Measurements from ENCODE around the gene SHFL.
A peak's percentile ranks its signal among the peaks of the same experiment; 100 is the strongest.

The SHFL gene

GRCh38 chr19:10112895-10113591 is 26.9 kb downstream of the SHFL start:
- H3K36me3 ChIP-seq (ENCODE audit: control insufficient read depth, low read depth, low read length) = peaks cover 59% of the 10 kb centered on the region
- H3K9ac ChIP-seq (ENCODE audit: low read length) = no peak overlapping the region
- H3K27ac ChIP-seq (ENCODE audit: low read length) = no peak overlapping the region
- H3K9me3 ChIP-seq (ENCODE audit: control insufficient read depth, low read depth, low read length) = no peaks in the 10 kb centered on the region
- peaks cover 4% of the 10 kb centered on the region for H3K4me1 ChIP-seq (ENCODE audit: control insufficient read depth, low read depth, low read length)
- no peaks in the 10 kb centered on the region for H3K27me3 ChIP-seq (ENCODE audit: control insufficient read depth, insufficient read depth, low read length)
- H3K4me3 ChIP-seq (ENCODE audit: low read length) = no peak overlapping the region

DNA sequence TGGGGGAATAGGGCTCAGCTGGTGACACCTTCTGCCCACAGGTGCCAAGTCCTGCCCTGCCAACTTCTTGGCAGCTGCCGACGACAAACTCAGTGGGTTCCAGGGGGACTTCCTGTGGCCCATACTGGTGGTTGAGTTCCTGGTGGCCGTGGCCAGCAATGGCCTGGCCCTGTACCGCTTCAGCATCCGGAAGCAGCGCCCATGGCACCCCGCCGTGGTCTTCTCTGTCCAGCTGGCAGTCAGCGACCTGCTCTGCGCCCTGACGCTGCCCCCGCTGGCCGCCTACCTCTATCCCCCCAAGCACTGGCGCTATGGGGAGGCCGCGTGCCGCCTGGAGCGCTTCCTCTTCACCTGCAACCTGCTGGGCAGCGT is 27.5 kb downstream of the SHFL start:
- Histone ChIP-seq H3K9me3 (ENCODE audit: control insufficient read depth, low read depth, low read length) (no peaks in the 10 kb centered on the region), H3K27me3 (ENCODE audit: control insufficient read depth, insufficient read depth, low read length) (no peaks in the 10 kb centered on the region), H3K27ac (ENCODE audit: low read length) (no peak overlapping the region), H3K36me3 (ENCODE audit: control insufficient read depth, low read depth, low read length) (peaks cover 56% of the 10 kb centered on the region), H3K9ac (ENCODE audit: low read length) (no peak overlapping the region), H3K4me3 (ENCODE audit: low read length) (no peak overlapping the region), H3K4me1 (ENCODE audit: control insufficient read depth, low read depth, low read length) (peaks cover 4% of the 10 kb centered on the region)

DNA sequence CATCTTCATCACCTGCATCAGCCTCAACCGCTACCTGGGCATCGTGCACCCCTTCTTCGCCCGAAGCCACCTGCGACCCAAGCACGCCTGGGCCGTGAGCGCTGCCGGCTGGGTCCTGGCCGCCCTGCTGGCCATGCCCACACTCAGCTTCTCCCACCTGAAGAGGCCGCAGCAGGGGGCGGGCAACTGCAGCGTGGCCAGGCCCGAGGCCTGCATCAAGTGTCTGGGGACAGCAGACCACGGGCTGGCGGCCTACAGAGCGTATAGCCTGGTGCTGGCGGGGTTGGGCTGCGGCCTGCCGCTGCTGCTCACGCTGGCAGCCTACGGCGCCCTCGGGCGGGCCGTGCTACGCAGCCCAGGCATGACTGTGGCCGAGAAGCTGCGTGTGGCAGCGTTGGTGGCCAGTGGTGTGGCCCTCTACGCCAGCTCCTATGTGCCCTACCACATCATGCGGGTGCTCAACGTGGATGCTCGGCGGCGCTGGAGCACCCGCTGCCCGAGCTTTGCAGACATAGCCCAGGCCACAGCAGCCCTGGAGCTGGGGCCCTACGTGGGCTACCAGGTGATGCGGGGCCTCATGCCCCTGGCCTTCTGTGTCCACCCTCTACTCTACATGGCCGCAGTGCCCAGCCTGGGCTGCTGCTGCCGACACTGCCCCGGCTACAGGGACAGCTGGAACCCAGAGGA is 28.0 kb downstream of the SHFL start:
- no peak overlapping the region for H3K27ac ChIP-seq (ENCODE audit: low read length)
- H3K9me3 ChIP-seq (ENCODE audit: control insufficient read depth, low read depth, low read length) = no peaks in the 10 kb centered on the region
- no peak overlapping the region for H3K4me3 ChIP-seq (ENCODE audit: low read length)
- H3K27me3 ChIP-seq (ENCODE audit: control insufficient read depth, insufficient read depth, low read length) = no peaks in the 10 kb centered on the region
- peaks cover 52% of the 10 kb centered on the region for H3K36me3 ChIP-seq (ENCODE audit: control insufficient read depth, low read depth, low read length)
- no peak overlapping the region for H3K9ac ChIP-seq (ENCODE audit: low read length)
- peaks cover 4% of the 10 kb centered on the region for H3K4me1 ChIP-seq (ENCODE audit: control insufficient read depth, low read depth, low read length)

DNA sequence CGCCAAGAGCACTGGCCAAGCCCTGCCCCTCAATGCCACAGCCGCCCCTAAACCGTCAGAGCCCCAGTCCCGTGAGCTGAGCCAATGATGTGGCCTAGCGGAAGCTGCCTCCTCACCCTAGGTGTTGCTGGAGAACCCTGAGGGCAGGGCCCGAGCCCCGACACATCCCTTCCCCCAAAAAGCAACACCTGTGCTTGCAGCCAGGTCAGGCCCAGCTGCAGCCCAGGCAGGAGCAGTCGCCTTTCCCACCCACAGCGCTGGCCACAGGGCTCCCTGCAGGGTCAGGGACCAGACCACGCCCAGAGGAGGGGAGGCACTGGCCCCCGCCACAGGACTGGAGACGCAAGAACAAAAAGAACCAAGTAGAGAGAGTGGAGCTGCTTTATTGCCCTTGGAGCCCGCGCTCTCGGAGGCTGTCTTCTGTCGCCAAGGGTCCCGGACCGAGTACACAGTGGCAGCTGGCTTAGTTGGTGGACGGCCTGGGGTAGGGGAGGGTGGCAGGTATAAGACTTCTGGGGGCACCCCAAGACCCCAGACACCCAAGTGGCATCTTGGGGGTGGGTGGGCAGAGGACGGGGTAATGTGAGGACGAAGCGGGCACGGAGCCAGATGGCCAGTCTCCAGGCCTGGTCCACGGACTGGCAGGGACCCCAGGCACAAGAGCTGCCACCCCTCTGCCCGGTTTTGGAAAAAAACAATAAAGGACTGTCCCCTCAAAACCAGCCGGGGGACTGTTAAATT is 28.7 kb downstream of the SHFL start:
- Histone ChIP-seq H3K36me3 (ENCODE audit: control insufficient read depth, low read depth, low read length) (peaks cover 45% of the 10 kb centered on the region), H3K9ac (ENCODE audit: low read length) (no peak overlapping the region), H3K9me3 (ENCODE audit: control insufficient read depth, low read depth, low read length) (no peaks in the 10 kb centered on the region), H3K27ac (ENCODE audit: low read length) (no peak overlapping the region), H3K27me3 (ENCODE audit: control insufficient read depth, insufficient read depth, low read length) (no peaks in the 10 kb centered on the region), H3K4me3 (ENCODE audit: low read length) (no peak overlapping the region), H3K4me1 (ENCODE audit: control insufficient read depth, low read depth, low read length) (peaks cover 4% of the 10 kb centered on the region)

GRCh38 chr19:10115392-10116084 is 29.4 kb downstream of the SHFL start:
- H3K4me3 ChIP-seq (ENCODE audit: low read length) = no peak overlapping the region
- peaks cover 39% of the 10 kb centered on the region for H3K36me3 ChIP-seq (ENCODE audit: control insufficient read depth, low read depth, low read length)

GRCh38 chr19:10116085-10116865 is 30.2 kb downstream of the SHFL start:
- Histone ChIP-seq H3K4me1 (ENCODE audit: control insufficient read depth, low read depth, low read length) (peaks cover 4% of the 10 kb centered on the region), H3K27ac (ENCODE audit: low read length) (no peak overlapping the region), H3K9ac (ENCODE audit: low read length) (no peak overlapping the region), H3K4me3 (ENCODE audit: low read length) (no peak overlapping the region), H3K36me3 (ENCODE audit: control insufficient read depth, low read depth, low read length) (peaks cover 33% of the 10 kb centered on the region), H3K27me3 (ENCODE audit: control insufficient read depth, insufficient read depth, low read length) (no peaks in the 10 kb centered on the region), H3K9me3 (ENCODE audit: control insufficient read depth, low read depth, low read length) (no peaks in the 10 kb centered on the region)

More at GRCh38 chr19:10115392-10116084, 29.4 kb downstream of the SHFL start:
- Histone ChIP-seq H3K27ac (ENCODE audit: low read length) (no peak overlapping the region), H3K27me3 (ENCODE audit: control insufficient read depth, insufficient read depth, low read length) (no peaks in the 10 kb centered on the region), H3K9ac (ENCODE audit: low read length) (no peak overlapping the region), H3K9me3 (ENCODE audit: control insufficient read depth, low read depth, low read length) (no peaks in the 10 kb centered on the region), H3K4me1 (ENCODE audit: control insufficient read depth, low read depth, low read length) (peaks cover 4% of the 10 kb centered on the region)

- Histone ChIP-seq H3K4me1 (ENCODE audit: control insufficient read depth, low read depth, low read length) (peaks cover 4% of the 10 kb centered on the region), H3K27ac (ENCODE audit: low read length) (no peak overlapping the region), H3K4me3 (ENCODE audit: low read length) (no peak overlapping the region), H3K9me3 (ENCODE audit: control insufficient read depth, low read depth, low read length) (no peaks in the 10 kb centered on the region), H3K9ac (ENCODE audit: low read length) (no peak overlapping the region), H3K36me3 (ENCODE audit: control insufficient read depth, low read depth, low read length) (peaks cover 29% of the 10 kb centered on the region), H3K27me3 (ENCODE audit: control insufficient read depth, insufficient read depth, low read length) (no peaks in the 10 kb centered on the region)
Measured at GRCh38 chr19:10116866-10117616, 30.9 kb downstream of the SHFL start.

GRCh38 chr19:10118960-10119359 is 32.8 kb downstream of the SHFL start:
- Histone ChIP-seq H3K27ac (ENCODE audit: low read length) (no peak overlapping the region), H3K36me3 (ENCODE audit: control insufficient read depth, low read depth, low read length) (peaks cover 29% of the 10 kb centered on the region), H3K9ac (ENCODE audit: low read length) (peak overlapping the region; percentile 93), H3K4me1 (ENCODE audit: control insufficient read depth, low read depth, low read length) (no peaks in the 10 kb centered on the region), H3K4me3 (ENCODE audit: low read length) (peak overlapping the region; percentile 97), H3K9me3 (ENCODE audit: control insufficient read depth, low read depth, low read length) (no peaks in the 10 kb centered on the region), H3K27me3 (ENCODE audit: control insufficient read depth, insufficient read depth, low read length) (no peaks in the 10 kb centered on the region)

GRCh38 chr19:10120538-10121189 is 34.5 kb downstream of the SHFL start:
- Histone ChIP-seq H3K36me3 (ENCODE audit: control insufficient read depth, low read depth, low read length) (peaks cover 23% of the 10 kb centered on the region), H3K4me3 (ENCODE audit: low read length) (no peak overlapping the region), H3K27me3 (ENCODE audit: control insufficient read depth, insufficient read depth, low read length) (no peaks in the 10 kb centered on the region), H3K27ac (ENCODE audit: low read length) (no peak overlapping the region), H3K4me1 (ENCODE audit: control insufficient read depth, low read depth, low read length) (no peaks in the 10 kb centered on the region), H3K9me3 (ENCODE audit: control insufficient read depth, low read depth, low read length) (no peaks in the 10 kb centered on the region), H3K9ac (ENCODE audit: low read length) (no peak overlapping the region)

GRCh38 chr19:10122045-10122444 is 35.9 kb downstream of the SHFL start:
- Histone ChIP-seq H3K27ac (ENCODE audit: low read length) (no peak overlapping the region), H3K4me3 (ENCODE audit: low read length) (no peak overlapping the region), H3K9me3 (ENCODE audit: control insufficient read depth, low read depth, low read length) (no peaks in the 10 kb centered on the region), H3K4me1 (ENCODE audit: control insufficient read depth, low read depth, low read length) (no peaks in the 10 kb centered on the region), H3K9ac (ENCODE audit: low read length) (no peak overlapping the region), H3K36me3 (ENCODE audit: control insufficient read depth, low read depth, low read length) (peaks cover 11% of the 10 kb centered on the region), H3K27me3 (ENCODE audit: control insufficient read depth, insufficient read depth, low read length) (no peaks in the 10 kb centered on the region)
